Gastroesophageal sphincter (tissue), 4 donors: ENCODE measurements around the gene TRDMT1. TPM values are rescaled to one million over a fixed set of nuclear protein-coding genes. Genes with fewer than 3 reads are reported as not detected.

Experiments
- ATAC-seq: fragments of 150-250 bp; one replicate; pipeline ENCODE4 v1.9.1; 2016; ENCODE audit warnings: mild to moderate bottlenecking, moderate library complexity
- H3K27ac ChIP-seq, 4 donors: fragments of 200-600 bp; sonication (generic) in 3 of 4; 1 replicate in 3 of 4; 2 replicates in 1 of 4; pipeline ENCODE4 v1.5.1; 2016 to 2019
- H3K27me3 ChIP-seq: fragments of 200-600 bp; sonication (generic); one replicate; pipeline ENCODE4 v1.5.1; 2019
- H3K36me3 ChIP-seq, 2 donors: fragments of 200-600 bp; sonication (generic); one replicate each; pipeline ENCODE4 v1.5.1; 2019; ENCODE audit warnings: control low read depth in 1 of 2
- H3K4me1 ChIP-seq, 3 donors: fragments of 200-600 bp; sonication (generic); 1 replicate in 2 of 3; 2 replicates in 1 of 3; pipeline ENCODE4 v1.5.1; 2016 to 2019; ENCODE audit warnings: control low read depth in 2 of 3
- H3K4me3 ChIP-seq, 2 donors: fragments of 200-600 bp; sonication (generic); one replicate each; pipeline ENCODE4 v1.5.1; 2019; ENCODE audit warnings: mild to moderate bottlenecking in 1 of 2, moderate library complexity in 1 of 2
- H3K9me3 ChIP-seq, 3 donors: fragments of 200-600 bp; sonication (generic); one replicate each; pipeline ENCODE4 v1.5.1; 2017 to 2019; ENCODE audit warnings: control low read depth in 2 of 3
- CTCF ChIP-seq, 4 experiments: fragments of 200-600 bp in 2 of 4; fragments of 450-650 bp in 2 of 4; sonication (generic) in 1 of 4; IDR thresholded peaks; one replicate each; pipeline ENCODE4 v1.5.1; 2017 to 2019; ENCODE audit warnings: antibody characterized with exemption in 4 of 4, mild to moderate bottlenecking in 2 of 4, moderate library complexity in 2 of 4
- EP300 ChIP-seq: sonication (generic); formaldehyde crosslinking; IDR thresholded peaks from one replicate; pipeline ENCODE4 v1.6.1; 2017; ENCODE audit warnings: antibody characterized with exemption, mild to moderate bottlenecking
- POLR2A ChIP-seq, 2 donors: fragments of 450-650 bp; IDR thresholded peaks; one replicate each; pipeline ENCODE4 v1.6.1; 2017; ENCODE audit warnings: antibody characterized with exemption in 2 of 2, mild to moderate bottlenecking in 2 of 2, moderate library complexity in 1 of 2
- POLR2AphosphoS5 ChIP-seq: sonication (generic); formaldehyde crosslinking; IDR thresholded peaks from one replicate; pipeline ENCODE4 v1.6.1; 2017; ENCODE audit warnings: antibody characterized with exemption
- WGBS, 2 donors: methylation state at CpG; one replicate each; pipeline ENCODE4 v1.1.5; 2018; ENCODE audit warnings: low coverage in 1 of 2; 5-methylcytosine and 5-hydroxymethylcytosine counted together
- total RNA-seq, 4 donors: library from RNA; depleted of rRNA; stranded (reverse); fragments of >200 nt; gene quantifications; one replicate each; pipeline ENCODE4 v1.1.0, GENCODE V29; 2016

The TRDMT1 gene
- total RNA-seq, 4 donors from 2014 or later, result 4.5 to 6.4 (median 5.3) TPM

- no peak overlapping the region for H3K4me3 ChIP-seq
- peaks cover 0 to 24% (median 5%) of the 10 kb centered on the region in 3 donors for H3K4me1 ChIP-seq
- H3K9me3 ChIP-seq, result no peaks in the 10 kb centered on the region
- 78 to 90% methylated on average over 3 to 4 of the region's 4 CpGs for WGBS, 2 donors
- ATAC-seq, result no peak
- H3K27ac ChIP-seq, result no peak overlapping the region
- no peaks in the 10 kb centered on the region for H3K27me3 ChIP-seq
- H3K36me3 ChIP-seq, result no peaks in the 10 kb centered on the region
- TF ChIP-seq POLR2A (IDR thresholded peaks at IDR 0.05) (no peak), POLR2AphosphoS5 (no peak), EP300 (no peak), CTCF (IDR thresholded peaks at IDR 0.05) (no peak)
Observed at GRCh38 chr10:17225808-17226207, 24.3 kb upstream of the TRDMT1 start.

GRCh38 chr10:17222329-17222728 is 20.9 kb upstream of the TRDMT1 start:
- no peaks in the 10 kb centered on the region for H3K9me3 ChIP-seq
- no peak overlapping the region for H3K4me3 ChIP-seq
- no peaks in the 10 kb centered on the region for H3K36me3 ChIP-seq
- no peak for ATAC-seq
- 68 to 76% methylated on average over 4 of the region's 4 CpGs for WGBS, 2 donors
- no peaks in the 10 kb centered on the region for H3K27me3 ChIP-seq
- no peak for TF ChIP-seq POLR2A (IDR thresholded peaks at IDR 0.05)
- TF ChIP-seq POLR2AphosphoS5, result no peak
- TF ChIP-seq EP300, result no peak
- TF ChIP-seq CTCF (IDR thresholded peaks at IDR 0.05), result no peak
- peaks cover 0 to 11% (median 5%) of the 10 kb centered on the region in 3 donors for H3K4me1 ChIP-seq
- no peak overlapping the region for H3K27ac ChIP-seq

GRCh38 chr10:17220652-17221100 is 19.2 kb upstream of the TRDMT1 start:
- WGBS, 2 donors, result 60 to 92% methylated on average over 1 of the region's 1 CpG
- H3K9me3 ChIP-seq, result no peaks in the 10 kb centered on the region
- ATAC-seq, result no peak
- H3K4me1 ChIP-seq, result peaks cover 0 to 6% (median 4%) of the 10 kb centered on the region in 3 donors
- no peaks in the 10 kb centered on the region for H3K27me3 ChIP-seq
- H3K4me3 ChIP-seq, result no peak overlapping the region
- no peaks in the 10 kb centered on the region for H3K36me3 ChIP-seq
- TF ChIP-seq CTCF (IDR thresholded peaks at IDR 0.05), result no peak
- no peak for TF ChIP-seq EP300
- no peak for TF ChIP-seq POLR2A (IDR thresholded peaks at IDR 0.05)
- TF ChIP-seq POLR2AphosphoS5, result no peak
- no peak overlapping the region for H3K27ac ChIP-seq

- peaks cover 0 to 13% (median 8%) of the 10 kb centered on the region in 3 donors for H3K4me1 ChIP-seq
- H3K4me3 ChIP-seq, result no peak overlapping the region
- TF ChIP-seq POLR2A (IDR thresholded peaks at IDR 0.05) (no peak), CTCF (IDR thresholded peaks at IDR 0.05) (no peak), POLR2AphosphoS5 (no peak), EP300 (no peak)
- no peak for ATAC-seq
- H3K27ac ChIP-seq, result no peak overlapping the region
- H3K27me3 ChIP-seq, result no peaks in the 10 kb centered on the region
- 71 to 85% methylated on average over 2 of the region's 2 CpGs for WGBS, 2 donors
- H3K36me3 ChIP-seq, result no peaks in the 10 kb centered on the region
- H3K9me3 ChIP-seq, result no peaks in the 10 kb centered on the region
Observed at GRCh38 chr10:17219024-17219423, 17.6 kb upstream of the TRDMT1 start.

- no peak for TF ChIP-seq POLR2A (IDR thresholded peaks at IDR 0.05)
- TF ChIP-seq POLR2AphosphoS5, result no peak
- no peak for TF ChIP-seq EP300
- no peak for TF ChIP-seq CTCF (IDR thresholded peaks at IDR 0.05)
- H3K9me3 ChIP-seq, result no peaks in the 10 kb centered on the region
- no peaks in the 10 kb centered on the region for H3K36me3 ChIP-seq
- peak overlapping the region in 1 of 4 donors; percentile 80 for H3K27ac ChIP-seq
- WGBS, 2 donors, result 80% methylated on average over 1 of the region's 1 CpG; no CpG with 5 or more reads in 1 of the 2 donors
- H3K4me1 ChIP-seq, result peaks cover 0 to 13% (median 8%) of the 10 kb centered on the region in 3 donors
- ATAC-seq, result no peak
- H3K4me3 ChIP-seq, result no peak overlapping the region
- H3K27me3 ChIP-seq, result no peaks in the 10 kb centered on the region
Observed at GRCh38 chr10:17217631-17218232, 16.3 kb upstream of the TRDMT1 start.
